Heart left ventricle (tissue), 16 donors: ENCODE data around the gene DMKN. TPM values are rescaled to one million over a fixed set of nuclear protein-coding genes. Genes with fewer than 3 reads are reported as not detected.
"Not testable (repeated sequence)": the region's sequence is repeated elsewhere in the genome, so short reads cannot be mapped to it uniquely, and the experiment has no call there.

Experiments
- ATAC-seq, 4 donors: fragments of 200-7000 bp; cut with Tn5 transposase; one replicate each; pipeline ENCODE4 v1.9.1; 2020 to 2022; ENCODE audit warnings: moderate library complexity in 4 of 4, mild to moderate bottlenecking in 3 of 4, moderate number of reproducible peaks in 1 of 4
- DNase-seq, 5 donors: peaks; one replicate each; pipeline ENCODE4 v3.0.0-alpha.2; 2020
- H3K27ac ChIP-seq, 12 donors: fragments of 200-600 bp; sonication (generic) in 4 of 12; one replicate each; pipeline versions ENCODE4 v1.5.0 to v1.8.0; 2016 to 2022; ENCODE audit warnings: mild to moderate bottlenecking in 2 of 12
- H3K27me3 ChIP-seq, 9 donors: fragments of 200-600 bp; sonication (generic) in 2 of 9; one replicate each; pipeline versions ENCODE4 v1.5.1 to v1.8.0; 2016 to 2022; ENCODE audit warnings: mild to moderate bottlenecking in 3 of 9
- H3K36me3 ChIP-seq, 9 donors: fragments of 200-600 bp; sonication (generic) in 2 of 9; one replicate each; pipeline versions ENCODE4 v1.5.0 to v1.8.0; 2018 to 2022; ENCODE audit warnings: mild to moderate bottlenecking in 2 of 9
- H3K4me1 ChIP-seq, 12 donors: fragments of 200-600 bp; sonication (generic) in 4 of 12; one replicate each; pipeline versions ENCODE4 v1.5.0 to v1.8.0; 2016 to 2022; ENCODE audit warnings: mild to moderate bottlenecking in 3 of 12
- H3K4me3 ChIP-seq, 12 donors: fragments of 200-600 bp; sonication (generic) in 4 of 12; one replicate each; pipeline versions ENCODE4 v1.5.0 to v1.8.0; 2017 to 2022; ENCODE audit warnings: mild to moderate bottlenecking in 9 of 12, moderate library complexity in 4 of 12
- H3K9me3 ChIP-seq, 12 donors: fragments of 200-600 bp; sonication (generic) in 4 of 12; one replicate each; pipeline versions ENCODE4 v1.5.0 to v1.8.0; 2016 to 2022; ENCODE audit warnings: mild to moderate bottlenecking in 1 of 12
- POLR2A ChIP-seq, 2 donors: fragments of 450-650 bp; IDR thresholded peaks; one replicate each; pipeline ENCODE4 v1.6.1; 2017; ENCODE audit warnings: antibody characterized with exemption in 2 of 2, mild to moderate bottlenecking in 2 of 2, moderate library complexity in 2 of 2
- WGBS, 4 donors: extraction: QIAGEN DNeasy Blood & Tissue Kit in 2 of 4; methylation state at CpG; one replicate each; pipeline versions ENCODE4 v1.1.5 to v1.1.7; 2013 to 2018; 5-methylcytosine and 5-hydroxymethylcytosine counted together
- intact Hi-C, 10 donors: fragments of 100-400 bp; cut with DNase I; formaldehyde crosslinking; loops; one replicate each; pipeline versions ENCODE4 v1.11.1 to v1.14.2; 2022
- polyA plus RNA-seq, 2 donors: library from polyadenylated mRNA; stranded (reverse); fragments of 200-250 nt; gene quantifications; one replicate each; pipeline ENCODE4 v1.2.3, GENCODE V29; 2013
- total RNA-seq, 9 donors: library from RNA; depleted of rRNA in 2 of 9; stranded (reverse); fragments of >200 nt in 2 of 9; fragmentation: NEBNext Ultra II Directional in 3 of 9; extraction: Animal tissue kit (Norgen Biotek cat#: 25700) in 3 of 9; gene quantifications; one replicate each; pipeline versions ENCODE4 v1.1.0 to v1.2.4, GENCODE V29; 2016 to 2023
- TF ChIP-seq, protein P1 (sequence below), 12 donors: fragments of 200-600 bp; sonication (generic) in 4 of 12; IDR thresholded peaks; one replicate each; pipeline versions ENCODE4 v1.5.0 to v1.8.0; 2018 to 2022; ENCODE audit warnings: antibody characterized with exemption in 12 of 12, mild to moderate bottlenecking in 5 of 12
- donor health status: ischemic (EF 13 %, LVEDD 7.1; RV severe dilation, severe dysfunction).
- donor health status: healthy with polysubstance abuse.
- donor health status: DM: no; HTN: yes; CAD: no.
- donor health status: DM: no; HTN: no; CAD: no.
- donor health status: ischemic (EF 25% LVEDD 6.9; RV normal size, moderate dysfunction).
- donor health status: ischemic (EF 25% LVEDD 5.7; RV mildly dilated, moderate dysfunction).
- donor health status: healthy.
- donor health status: DM: yes; HTN: yes; CAD: no.
- donor health status: ischemic (EF 35%, LVEDD 5.7; RV mildly dilated, moderate dysfunction).
- donor health status: nonischemic (EF 11% LVEDD 7.7; RV severe dilation, severe dysfunction).
- donor health status: DM: yes; HTN: yes; CAD: no.
- donor health status: PGD.
- donor health status: ischemic (EF 29% LVEDD 5.4; RV normal size, mild dysfunction).
- donor health status: nonischemic (EF 23%, LVEDD 6.1; RV moderate dilation, normal function).

Gene DMKN
- total and polyA plus RNA-seq, 11 donors, result 7.8 to 38.8 (median 13.0) TPM

DNA sequence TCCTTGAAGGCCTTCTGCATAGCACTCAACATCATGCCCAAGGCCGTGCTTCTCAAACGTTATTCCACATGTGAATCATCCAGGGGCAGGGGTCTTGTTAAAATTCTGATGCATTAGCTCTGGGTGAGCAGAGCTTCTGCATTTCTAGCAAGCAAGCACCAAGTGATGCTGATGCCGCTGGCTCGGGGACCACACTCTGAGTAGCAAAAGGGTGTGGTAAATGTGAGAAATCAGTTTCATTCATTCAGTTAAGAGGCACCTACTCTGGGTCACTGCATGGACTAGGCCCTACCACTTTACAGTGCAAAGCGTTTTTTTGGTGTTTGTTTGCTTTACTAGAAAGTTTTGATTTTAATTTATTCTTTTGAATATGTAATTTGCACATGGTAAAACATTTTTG lies 30.4 kb downstream of the DMKN start:
- Histone ChIP-seq H3K4me1 (no peaks in the 10 kb centered on the region), H3K27me3 (peaks cover 0 to 13% (median 0%) of the 10 kb centered on the region in 9 donors), H3K4me3 (no peak overlapping the region), H3K27ac (no peak overlapping the region), H3K9me3 (no peaks in the 10 kb centered on the region), H3K36me3 (no peaks in the 10 kb centered on the region)
- TF ChIP-seq, protein P1, sequence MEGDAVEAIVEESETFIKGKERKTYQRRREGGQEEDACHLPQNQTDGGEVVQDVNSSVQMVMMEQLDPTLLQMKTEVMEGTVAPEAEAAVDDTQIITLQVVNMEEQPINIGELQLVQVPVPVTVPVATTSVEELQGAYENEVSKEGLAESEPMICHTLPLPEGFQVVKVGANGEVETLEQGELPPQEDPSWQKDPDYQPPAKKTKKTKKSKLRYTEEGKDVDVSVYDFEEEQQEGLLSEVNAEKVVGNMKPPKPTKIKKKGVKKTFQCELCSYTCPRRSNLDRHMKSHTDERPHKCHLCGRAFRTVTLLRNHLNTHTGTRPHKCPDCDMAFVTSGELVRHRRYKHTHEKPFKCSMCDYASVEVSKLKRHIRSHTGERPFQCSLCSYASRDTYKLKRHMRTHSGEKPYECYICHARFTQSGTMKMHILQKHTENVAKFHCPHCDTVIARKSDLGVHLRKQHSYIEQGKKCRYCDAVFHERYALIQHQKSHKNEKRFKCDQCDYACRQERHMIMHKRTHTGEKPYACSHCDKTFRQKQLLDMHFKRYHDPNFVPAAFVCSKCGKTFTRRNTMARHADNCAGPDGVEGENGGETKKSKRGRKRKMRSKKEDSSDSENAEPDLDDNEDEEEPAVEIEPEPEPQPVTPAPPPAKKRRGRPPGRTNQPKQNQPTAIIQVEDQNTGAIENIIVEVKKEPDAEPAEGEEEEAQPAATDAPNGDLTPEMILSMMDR (IDR thresholded peaks at IDR 0.05), result no peak
- TF ChIP-seq POLR2A (IDR thresholded peaks at IDR 0.05), result no peak
- WGBS, 4 donors, result 79 to 86% (median 83%) methylated on average over 5 of the region's 5 CpGs
- intact Hi-C loops, result no loop called here
- DNase-seq (no peak), ATAC-seq (no peak)

GRCh38 chr19:35478794-35479677 lies 34.4 kb downstream of the DMKN start:
- Histone ChIP-seq H3K4me3 (no peak overlapping the region), H3K27me3 (no peaks in the 10 kb centered on the region), H3K4me1 (no peaks in the 10 kb centered on the region), H3K9me3 (no peaks in the 10 kb centered on the region), H3K36me3 (no peaks in the 10 kb centered on the region), H3K27ac (no peak overlapping the region)
- ATAC-seq (no peak), DNase-seq (no peak)
- no peak for TF ChIP-seq POLR2A (IDR thresholded peaks at IDR 0.05)
- TF ChIP-seq, protein P1 (IDR thresholded peaks at IDR 0.05), result no peak
- intact Hi-C loops, result no loop called here
- WGBS, 4 donors, result 53 to 69% (median 62%) methylated on average over 21 of the region's 21 CpGs

DNA sequence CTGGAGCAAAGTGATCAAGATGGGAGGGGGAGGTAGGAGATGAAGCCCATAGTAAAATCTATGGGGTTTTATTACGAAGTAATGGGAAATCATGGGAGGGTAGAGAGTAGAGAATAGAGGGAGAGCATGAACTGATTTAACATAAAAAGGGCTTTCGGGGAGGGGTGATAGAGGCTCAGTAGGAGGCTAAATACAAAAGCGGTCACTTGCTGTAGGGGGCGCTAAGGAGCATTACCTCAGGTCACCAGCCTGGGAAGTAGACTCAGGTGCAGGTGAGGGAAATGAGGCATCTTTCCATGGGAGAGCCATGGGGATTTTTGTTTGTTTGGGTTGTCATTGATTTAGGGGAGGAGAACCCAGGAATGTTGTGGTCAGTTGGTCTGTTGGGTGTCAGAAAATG lies 37.3 kb downstream of the DMKN start:
- no peaks in the 10 kb centered on the region for H3K27me3 ChIP-seq
- no peaks in the 10 kb centered on the region for H3K4me1 ChIP-seq
- H3K4me3 ChIP-seq, result no peak overlapping the region
- no peaks in the 10 kb centered on the region for H3K36me3 ChIP-seq
- intact Hi-C loops, result no loop called here
- no peak for DNase-seq
- H3K9me3 ChIP-seq, result no peaks in the 10 kb centered on the region
- 52 to 65% (median 55%) methylated on average over 4 of the region's 4 CpGs for WGBS, 4 donors
- no peak for ATAC-seq
- TF ChIP-seq, protein P1 (IDR thresholded peaks at IDR 0.05), result peak in 1 of 12 donors; percentile 12
- no peak for TF ChIP-seq POLR2A (IDR thresholded peaks at IDR 0.05)
- H3K27ac ChIP-seq, result no peak overlapping the region

DNA sequence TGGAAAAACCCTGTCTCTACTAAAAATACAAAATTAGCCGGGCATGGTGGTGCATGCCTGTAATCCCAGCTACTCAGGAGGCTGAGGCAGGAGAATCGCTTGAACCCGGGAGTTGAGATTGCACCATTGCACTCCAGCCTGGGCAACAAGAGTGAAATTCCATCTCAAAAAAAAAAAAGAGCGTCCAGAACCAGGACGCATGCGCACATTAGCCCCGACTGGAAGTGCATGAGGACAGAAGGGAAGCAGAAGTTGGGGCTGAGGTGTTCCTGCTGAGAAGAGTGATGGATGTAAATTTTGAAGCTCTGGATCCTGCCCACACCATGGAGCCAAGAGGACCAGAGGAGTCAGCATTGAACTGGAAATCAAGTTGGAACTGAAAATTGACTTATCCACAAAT lies 38.9 kb downstream of the DMKN start:
- intact Hi-C loops, H3K9me3 ChIP-seq, H3K27me3 ChIP-seq, H3K36me3 ChIP-seq, ATAC-seq, H3K4me3 ChIP-seq, H3K27ac ChIP-seq, H3K4me1 ChIP-seq, DNase-seq: not testable (repeated sequence)
- WGBS, 4 donors, result 86 to 96% (median 94%) methylated on average over 7 of the region's 7 CpGs
